Activated CD4-positive, alpha-beta T cell treated with anti-CD3 and anti-CD28 coated beads for 1 hour (primary cell): ENCODE data around the gene ADGRV1.
"Not testable (repeated sequence)": the region's sequence is repeated elsewhere in the genome, so short reads cannot be mapped to it uniquely, and the experiment has no call there.

ENCODE experiments used
- DNase-seq: peaks from one replicate; pipeline ENCODE4 v3.0.0-alpha.2; 2020

The ADGRV1 gene

DNA sequence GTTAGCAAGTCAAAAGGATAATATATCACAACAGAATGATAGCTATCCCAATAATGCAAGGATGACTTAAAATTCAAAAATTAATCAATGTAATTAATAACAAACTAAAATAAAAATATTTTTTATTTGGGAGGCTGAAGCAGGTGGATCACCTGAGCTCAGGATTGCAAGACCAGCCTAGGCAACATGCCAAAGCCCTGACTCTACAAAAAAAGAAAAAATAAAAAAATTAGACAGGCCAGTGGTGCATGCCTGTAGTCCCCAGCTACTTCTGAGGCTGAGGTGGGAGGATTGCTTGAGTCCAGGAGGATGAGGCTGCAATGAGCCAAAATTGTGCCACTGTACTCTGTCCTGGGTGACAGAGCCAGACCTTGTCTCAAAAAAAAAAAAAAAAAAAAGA, 399.3 kb downstream of the ADGRV1 start:
- no peak for DNase-seq

- DNase-seq: no peak
Observed at GRCh38 chr5:90959262-90959661, 400.7 kb downstream of the ADGRV1 start.

- no peak for DNase-seq
Observed at GRCh38 chr5:90962481-90962880, 403.9 kb downstream of the ADGRV1 start.

GRCh38 chr5:90965110-90965685, 406.6 kb downstream of the ADGRV1 start:
- DNase-seq: no peak

- DNase-seq: no peak
Observed at GRCh38 chr5:90967443-90967842, 408.8 kb downstream of the ADGRV1 start.

GRCh38 chr5:90967851-90968250, 409.3 kb downstream of the ADGRV1 start:
- DNase-seq: no peak

GRCh38 chr5:90968319-90968718, 409.7 kb downstream of the ADGRV1 start:
- no peak for DNase-seq

GRCh38 chr5:90969945-90970344, 411.3 kb downstream of the ADGRV1 start:
- DNase-seq: not testable (repeated sequence)

DNA sequence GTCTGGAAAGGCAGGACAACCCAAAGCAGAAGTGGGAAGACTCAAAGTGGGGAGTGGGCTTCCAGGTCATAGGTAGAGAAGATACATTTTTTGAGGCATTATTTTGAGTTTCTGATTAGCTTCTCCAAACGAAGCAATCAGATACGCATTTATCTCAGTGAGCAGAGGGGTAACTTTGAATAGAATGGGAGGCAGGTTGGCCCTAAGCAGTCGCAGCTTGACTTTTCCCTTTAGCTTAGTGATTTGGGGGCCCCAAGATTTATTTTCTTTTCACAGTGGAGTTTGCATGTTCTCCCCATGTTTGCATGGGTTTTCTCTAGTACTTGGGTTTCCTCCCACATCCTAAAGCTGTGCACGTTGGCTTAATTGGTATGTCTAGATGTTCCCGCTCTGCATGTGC, 422.6 kb downstream of the ADGRV1 start:
- DNase-seq: no peak

DNA sequence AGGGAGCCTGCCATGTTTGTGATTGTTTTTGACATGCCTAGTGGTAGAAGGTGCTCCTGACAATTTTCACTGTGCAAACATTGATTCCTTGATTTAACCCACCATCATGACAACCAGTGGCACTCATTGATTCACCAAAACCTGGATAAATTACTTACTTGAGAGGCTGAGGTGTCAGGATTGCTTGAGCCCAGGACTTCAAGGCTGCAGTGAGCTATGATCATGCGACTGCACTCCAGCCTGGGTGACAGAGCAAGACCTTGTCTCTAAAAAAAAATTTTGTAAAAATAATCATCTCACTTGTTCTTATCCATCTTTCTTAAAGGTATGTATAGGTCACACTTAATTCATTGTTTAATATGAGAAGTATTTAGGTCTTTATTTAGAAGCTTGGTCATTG, 423.2 kb downstream of the ADGRV1 start:
- no peak for DNase-seq

DNA sequence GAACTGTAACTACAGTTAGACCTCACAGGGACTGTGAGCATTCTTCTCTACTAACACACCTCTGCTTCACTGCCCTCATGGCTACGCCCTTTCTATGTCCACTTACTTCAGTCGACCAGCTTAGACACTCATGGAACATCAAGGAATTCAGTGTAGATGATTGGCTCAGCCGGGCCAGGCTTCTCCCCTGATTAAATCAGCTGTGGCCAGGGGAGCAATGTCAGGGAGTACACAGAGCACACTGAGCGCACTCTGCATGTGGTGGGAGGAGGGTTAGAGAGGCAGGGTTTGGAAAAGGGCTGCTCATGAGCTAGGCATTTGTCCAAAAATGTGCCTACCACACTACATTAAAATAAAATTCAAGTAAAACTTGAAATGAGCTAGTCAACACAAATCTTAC, 424.0 kb downstream of the ADGRV1 start:
- no peak for DNase-seq

DNA sequence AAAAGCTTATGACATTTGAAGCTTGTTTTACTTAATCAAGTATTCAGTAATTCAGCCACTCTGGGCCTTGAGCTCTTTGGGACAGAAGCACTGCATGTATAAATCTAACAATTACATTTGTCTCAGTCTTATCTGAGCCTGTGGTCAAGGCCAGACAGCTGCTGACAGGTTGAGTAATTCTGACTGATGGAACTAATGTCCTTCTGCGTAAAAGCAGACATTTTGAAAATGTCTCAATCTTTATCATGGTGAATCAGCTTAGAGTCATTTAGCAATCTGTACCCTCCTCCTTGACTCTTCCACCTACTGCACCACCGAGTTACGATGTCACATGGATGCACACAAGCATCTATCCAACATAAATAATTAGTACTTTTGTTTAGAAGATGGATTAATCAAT, 424.6 kb downstream of the ADGRV1 start:
- no peak for DNase-seq

DNA sequence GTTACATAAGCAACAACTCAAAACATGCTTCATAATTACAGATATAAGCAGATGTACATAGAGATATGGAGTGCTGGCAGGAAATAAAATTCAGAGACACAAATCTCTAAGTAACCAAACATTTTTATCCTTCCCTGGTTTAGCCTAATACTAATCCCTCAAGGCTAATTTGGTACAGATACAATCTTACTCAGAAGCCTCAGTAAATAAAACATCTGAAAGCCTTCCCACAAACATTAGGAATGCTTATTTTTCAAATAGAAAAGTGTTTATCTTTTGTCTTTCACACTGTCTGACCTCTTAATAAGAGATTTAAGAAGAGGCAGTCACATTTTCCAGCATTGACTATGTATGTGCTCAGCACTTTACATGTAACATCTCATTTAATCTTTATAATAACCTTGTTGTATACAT, 425.1 kb downstream of the ADGRV1 start:
- no peak for DNase-seq

- no peak for DNase-seq
Observed at GRCh38 chr5:90985341-90985740, 426.7 kb downstream of the ADGRV1 start.

DNA sequence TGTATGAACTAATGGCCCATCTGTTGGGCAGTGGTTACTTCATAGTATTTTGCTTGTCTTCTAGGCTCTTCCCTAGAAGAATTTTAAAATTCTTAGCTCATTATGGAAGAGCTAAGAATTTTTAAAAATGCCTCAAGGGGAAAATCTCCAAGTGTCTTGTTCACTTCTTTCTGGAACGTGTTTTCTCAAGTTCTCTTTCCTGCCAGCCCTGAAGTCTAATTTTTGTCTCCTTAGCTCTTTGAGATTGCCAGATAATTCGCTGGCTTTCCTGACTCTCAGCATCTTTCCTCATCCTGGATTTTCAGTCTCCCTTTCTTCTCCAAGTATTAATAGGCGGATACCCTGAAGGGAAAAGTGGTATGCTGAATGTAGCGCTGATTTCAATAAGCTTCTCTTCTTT, 429.1 kb downstream of the ADGRV1 start:
- DNase-seq: no peak

DNA sequence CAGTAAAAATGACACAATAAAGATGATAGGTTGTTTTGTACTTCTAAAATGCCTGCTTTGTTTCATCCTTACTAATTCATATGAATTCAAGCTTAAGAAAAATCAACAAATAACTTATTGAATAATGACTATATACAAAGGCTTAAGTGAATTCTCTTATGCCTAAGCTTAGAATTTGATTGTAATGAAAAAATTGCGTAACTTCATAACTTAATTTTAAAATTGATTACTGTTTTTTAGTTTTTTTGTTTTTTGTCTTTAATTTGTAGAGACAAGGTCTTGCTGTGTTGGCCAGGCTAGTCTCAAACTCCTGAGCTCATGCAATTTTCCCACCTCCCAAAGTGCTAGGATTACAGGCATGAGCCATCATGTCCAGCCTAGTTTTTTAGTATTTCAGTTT, 432.6 kb downstream of the ADGRV1 start:
- DNase-seq: no peak

- no peak for DNase-seq
Observed at GRCh38 chr5:90994796-90995195, 436.2 kb downstream of the ADGRV1 start.

DNA sequence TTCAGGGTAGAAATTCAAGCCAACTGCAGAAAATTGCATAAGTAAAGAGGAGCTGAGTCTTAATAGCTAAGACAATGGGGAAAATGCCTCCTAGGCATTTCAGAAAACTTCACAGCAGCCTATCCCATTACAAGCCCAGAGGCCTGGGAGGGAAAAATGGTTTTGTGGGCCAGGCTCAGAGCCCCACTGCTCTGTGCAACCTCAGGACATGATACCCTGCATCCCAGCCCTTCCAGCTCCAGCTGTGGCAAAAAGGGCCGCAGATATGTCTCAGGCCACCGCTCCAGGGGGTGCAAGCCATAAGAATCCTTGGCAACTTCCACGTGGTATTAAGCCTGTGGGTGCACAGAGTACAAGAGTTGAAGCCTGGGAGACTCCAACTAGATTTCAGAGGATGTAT, 437.5 kb downstream of the ADGRV1 start:
- DNase-seq: no peak

GRCh38 chr5:90997082-90997481, 438.5 kb downstream of the ADGRV1 start:
- DNase-seq: no peak

DNA sequence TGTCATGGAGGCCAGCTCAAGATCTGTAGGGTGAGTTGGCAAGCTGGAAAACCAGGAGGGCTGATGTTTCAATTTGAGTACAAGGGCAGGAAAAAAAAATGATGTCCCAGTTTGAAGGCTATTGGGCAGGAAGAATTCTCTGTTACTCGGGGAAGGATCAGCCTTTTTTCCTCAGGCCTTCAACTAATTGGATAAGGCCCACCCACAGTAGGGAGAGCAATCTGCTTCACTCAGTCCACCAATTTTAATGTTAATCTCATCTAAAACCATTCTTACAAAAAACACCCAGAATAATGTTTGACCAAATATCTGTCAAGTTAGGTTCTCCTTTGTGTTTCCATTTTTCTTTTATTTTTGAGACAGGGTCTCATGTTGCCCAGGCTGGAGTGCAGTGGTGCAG, 442.1 kb downstream of the ADGRV1 start:
- DNase-seq: no peak

DNA sequence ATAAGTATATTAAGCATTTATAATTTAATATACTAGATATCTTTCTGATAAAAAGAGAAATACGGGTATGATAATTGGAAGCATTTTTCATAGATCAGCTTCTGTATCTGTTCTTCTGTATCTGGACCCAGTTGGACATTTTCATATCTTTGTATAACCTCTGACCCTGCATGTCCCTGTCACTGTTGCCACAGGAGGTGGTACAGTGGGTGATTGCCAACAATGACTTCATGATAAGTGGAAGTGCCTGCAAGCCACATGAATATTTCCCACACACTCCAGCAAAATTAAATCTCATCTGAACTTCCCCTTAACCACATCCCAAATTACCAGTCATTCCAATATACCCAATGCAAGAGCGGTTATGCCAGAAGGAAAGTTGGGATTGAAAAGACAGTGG, 448.1 kb downstream of the ADGRV1 start:
- DNase-seq: no peak

DNA sequence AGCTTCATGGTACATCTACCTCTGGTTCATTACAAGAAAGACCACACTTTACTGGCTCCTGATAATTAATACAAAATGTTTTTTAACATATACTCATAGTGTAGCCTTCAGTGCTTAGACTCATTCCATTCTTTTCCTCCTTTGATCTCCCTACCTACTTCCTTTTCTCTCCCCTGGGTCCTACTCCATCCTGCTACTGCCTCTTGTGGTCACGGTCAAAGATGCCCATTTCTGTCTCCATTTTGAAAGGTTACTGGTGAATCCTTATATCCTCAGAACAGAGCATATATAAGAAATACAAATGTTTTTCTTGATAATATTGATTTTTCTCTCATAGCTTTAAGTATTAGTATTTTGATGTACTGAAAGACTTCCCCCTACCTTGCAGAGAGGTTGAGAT, 448.7 kb downstream of the ADGRV1 start:
- no peak for DNase-seq

DNA sequence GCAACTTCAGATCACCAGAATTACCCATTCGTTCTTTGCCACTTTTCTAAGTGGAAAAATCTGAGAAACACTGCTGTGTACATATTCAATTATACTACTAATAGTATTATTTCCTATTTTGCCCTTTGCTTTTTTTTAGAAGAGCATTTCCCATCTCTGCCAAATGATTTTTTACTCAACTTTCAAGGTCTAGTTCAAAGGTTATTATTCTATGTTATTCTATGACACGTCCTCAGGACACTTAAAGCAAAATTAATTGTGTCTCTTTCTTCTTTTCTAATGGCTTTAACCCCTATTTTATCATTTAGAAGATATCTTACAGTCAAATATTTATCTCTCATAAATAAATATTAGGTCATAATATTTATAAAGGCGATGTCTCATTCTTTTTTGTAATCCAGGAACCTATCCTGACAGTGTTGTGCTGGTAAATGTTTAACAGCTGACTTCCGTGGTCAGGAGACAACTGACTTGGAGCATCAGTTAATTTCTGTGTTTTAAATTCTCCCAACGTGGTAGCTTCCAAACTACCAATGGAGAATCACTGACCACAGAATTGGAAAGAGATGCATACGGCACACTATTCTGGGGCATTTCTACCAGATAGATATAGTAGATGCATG, 449.3 kb downstream of the ADGRV1 start:
- no peak for DNase-seq

- no peak for DNase-seq
Observed at GRCh38 chr5:91010090-91010489, 451.5 kb downstream of the ADGRV1 start.

GRCh38 chr5:91011029-91011428, 452.4 kb downstream of the ADGRV1 start:
- no peak for DNase-seq
